ENCODE data around the gene CEP350. TPM values are rescaled to one million over a fixed set of nuclear protein-coding genes. Genes with fewer than 3 reads are reported as not detected.
"Not testable (repeated sequence)": the region's sequence is repeated elsewhere in the genome, so short reads cannot be mapped to it uniquely, and the experiment has no call there.

CEP350 gene
- total RNA-seq, 2 experiments from 2014 or later, result 59.3 to 65.1 TPM

DNA sequence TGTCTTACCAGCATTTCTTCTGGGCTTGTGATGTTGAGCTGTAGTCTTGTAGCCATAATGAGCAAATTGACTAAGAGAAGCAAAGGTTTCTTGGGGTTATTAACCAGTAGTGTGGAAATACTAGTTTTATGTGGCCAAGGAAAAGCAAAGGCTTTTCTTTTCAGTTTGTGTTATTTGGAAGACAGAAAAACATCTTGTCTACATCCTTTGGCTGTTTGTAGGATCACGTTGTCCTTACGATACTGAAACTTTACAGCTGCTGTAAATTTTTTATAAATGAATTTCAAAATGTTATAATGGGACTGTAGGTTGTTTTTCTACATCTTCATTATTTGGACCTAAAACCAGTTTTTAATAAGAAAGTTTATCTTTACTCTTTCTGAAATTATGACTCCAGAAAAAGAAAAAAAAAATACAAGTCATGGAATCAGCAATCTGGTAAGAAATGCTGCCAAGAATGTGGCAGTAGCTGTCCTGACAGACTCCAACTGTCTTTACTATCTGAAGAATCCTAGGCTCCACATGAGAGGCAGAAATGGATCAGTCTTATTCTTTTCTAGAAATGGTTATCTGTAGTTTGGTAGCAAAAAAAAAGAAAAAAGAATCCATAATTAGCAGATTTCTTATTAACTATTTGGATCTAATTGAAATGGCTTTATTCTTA lies 158.5 kb downstream of the CEP350 start:
- H3K9me3 Mint-ChIP-seq (ENCODE audit: insufficient read depth), result no peaks in the 10 kb centered on the region
- H3K27ac Mint-ChIP-seq, result no peak overlapping the region
- peaks cover 38% of the 10 kb centered on the region for H3K36me3 Mint-ChIP-seq (ENCODE audit: low read depth)
- DNase-seq (no peak), ATAC-seq (no peak)
- ChIA-PET CTCF (interaction anchor here (1.3 to 1.4 kb wide), 2 partner anchors 245 to 406 kb away, joined by 3 to 4 read pairs; no protein-coding TSS in a partner anchor), POLR2A (interaction anchor here (0.6 kb wide), 1 partner anchor 46 kb away, joined by 3 read pairs; no protein-coding TSS in a partner anchor)
- H3K4me3 Mint-ChIP-seq, result no peak overlapping the region
- peaks cover 3% of the 10 kb centered on the region for H3K4me1 Mint-ChIP-seq (ENCODE audit: low read depth)
- no peaks in the 10 kb centered on the region for H3K27me3 Mint-ChIP-seq (ENCODE audit: low read depth)

DNA sequence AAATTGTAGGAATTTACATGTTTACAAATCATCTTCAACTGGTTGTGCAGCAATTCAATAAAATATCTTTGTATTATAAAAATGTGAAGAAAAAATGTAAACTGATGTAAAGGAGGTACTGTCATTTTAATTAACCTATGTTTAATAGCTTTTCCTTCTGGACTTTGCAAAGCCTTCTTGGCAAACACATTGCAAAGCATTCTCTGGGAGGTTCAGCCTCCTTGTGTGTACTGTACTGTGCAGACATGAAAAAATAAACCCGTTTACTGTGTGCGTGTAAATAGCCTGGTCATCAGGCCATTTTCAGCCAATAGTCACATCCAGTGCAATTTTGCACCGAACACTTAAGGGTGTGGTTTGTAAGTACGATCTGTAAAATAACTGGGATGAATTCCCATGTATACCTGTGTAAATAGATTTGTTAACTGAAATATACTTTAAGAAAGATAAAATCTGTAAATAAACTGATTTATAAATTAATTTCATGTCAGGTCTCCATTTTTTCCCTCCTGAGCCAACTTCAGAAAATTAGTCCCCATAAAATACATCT lies 159.9 kb downstream of the CEP350 start:
- ChIA-PET POLR2A (no interaction called here), CTCF (interaction anchor here (1.4 kb wide), 1 partner anchor 247 kb away, joined by 4 read pairs; no protein-coding TSS in a partner anchor)
- ATAC-seq (no peak), DNase-seq (no peak)
- Mint-ChIP-seq H3K36me3 (ENCODE audit: low read depth) (peaks cover 35% of the 10 kb centered on the region), H3K27me3 (ENCODE audit: low read depth) (no peaks in the 10 kb centered on the region), H3K4me1 (ENCODE audit: low read depth) (peaks cover 3% of the 10 kb centered on the region), H3K27ac (no peak overlapping the region), H3K4me3 (no peak overlapping the region), H3K9me3 (ENCODE audit: insufficient read depth) (no peaks in the 10 kb centered on the region)

- Mint-ChIP-seq H3K9me3 (ENCODE audit: insufficient read depth) (no peaks in the 10 kb centered on the region), H3K27ac (no peak overlapping the region), H3K36me3 (ENCODE audit: low read depth) (peaks cover 17% of the 10 kb centered on the region), H3K4me3 (no peak overlapping the region), H3K27me3 (ENCODE audit: low read depth) (peaks cover 2% of the 10 kb centered on the region), H3K4me1 (ENCODE audit: low read depth) (peaks cover 3% of the 10 kb centered on the region)
- no peak for DNase-seq
- no peak for ATAC-seq
- POLR2A ChIA-PET, result no interaction called here
- CTCF ChIA-PET, result no interaction called here
These were observed 162.6 kb downstream of the CEP350 start for GRCh38 chr1:180116964-180117763.

DNA sequence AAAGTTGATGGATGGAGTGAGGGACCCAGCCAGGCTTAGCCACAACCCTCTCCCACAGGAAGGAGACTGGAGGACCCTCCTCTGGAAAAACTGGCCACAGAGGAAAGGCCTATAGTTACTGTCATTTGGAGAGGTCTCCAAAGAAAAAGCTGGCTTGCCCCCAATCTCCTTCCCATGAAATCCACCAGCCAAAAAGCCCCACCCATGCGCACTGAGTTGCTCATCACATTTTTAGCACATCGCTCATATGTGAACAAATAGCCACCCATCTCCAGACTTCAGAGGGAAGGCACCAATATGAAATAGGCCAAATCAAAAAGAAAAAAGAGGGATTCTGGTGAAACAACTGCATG lies 163.1 kb downstream of the CEP350 start:
- CTCF ChIA-PET, result no interaction called here
- Mint-ChIP-seq H3K27ac (no peak overlapping the region), H3K36me3 (ENCODE audit: low read depth) (peaks cover 12% of the 10 kb centered on the region), H3K4me3 (no peak overlapping the region), H3K9me3 (ENCODE audit: insufficient read depth) (no peaks in the 10 kb centered on the region), H3K4me1 (ENCODE audit: low read depth) (no peaks in the 10 kb centered on the region), H3K27me3 (ENCODE audit: low read depth) (peaks cover 2% of the 10 kb centered on the region)
- DNase-seq, result no peak
- no peak for ATAC-seq
- POLR2A ChIA-PET, result no interaction called here

GRCh38 chr1:180119837-180120236 lies 165.2 kb downstream of the CEP350 start:
- POLR2A ChIA-PET, result interaction anchor here (0.7 kb wide), 1 partner anchor 9 kb away, joined by 3 read pairs; no protein-coding TSS in a partner anchor
- peaks cover 7% of the 10 kb centered on the region for H3K36me3 Mint-ChIP-seq (ENCODE audit: low read depth)
- CTCF ChIA-PET, result interaction anchor here (0.9 kb wide), 1 partner anchor 59 kb away, joined by 3 read pairs; no protein-coding TSS in a partner anchor

DNA sequence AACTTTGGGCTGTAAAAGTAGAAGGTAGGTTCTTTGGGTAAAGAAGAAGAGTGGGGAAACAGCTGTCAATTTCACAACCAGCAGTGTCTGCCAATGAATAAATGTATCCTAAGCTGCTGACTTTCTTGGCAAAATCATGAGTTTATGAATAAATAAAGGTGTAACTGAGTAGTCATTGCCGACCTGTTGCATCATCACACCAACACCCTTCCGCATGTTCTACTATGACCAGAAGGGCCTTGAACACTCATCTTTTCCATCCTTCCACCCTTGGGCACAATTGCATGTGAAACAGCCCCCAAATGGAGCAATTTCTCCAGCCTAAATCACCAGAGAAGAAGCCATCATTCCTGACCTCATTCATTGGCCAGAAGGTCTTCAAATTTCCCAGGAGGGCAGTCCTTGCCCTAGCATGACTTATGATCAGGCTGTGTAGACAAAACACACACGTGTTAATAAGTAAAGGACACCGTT lies 168.9 kb downstream of the CEP350 start:
- Mint-ChIP-seq H3K27me3 (ENCODE audit: low read depth) (peaks cover 2% of the 10 kb centered on the region), H3K4me3 (no peak overlapping the region), H3K36me3 (ENCODE audit: low read depth) (no peaks in the 10 kb centered on the region), H3K9me3 (ENCODE audit: insufficient read depth) (no peaks in the 10 kb centered on the region), H3K27ac (no peak overlapping the region), H3K4me1 (ENCODE audit: low read depth) (peaks cover 5% of the 10 kb centered on the region)
- CTCF ChIA-PET, result interaction anchor here (1.7 kb wide), 1 partner anchor 45 kb away, joined by 4 read pairs; no protein-coding TSS in a partner anchor
- no peak for ATAC-seq
- POLR2A ChIA-PET, result no interaction called here
- no peak for DNase-seq

More at GRCh38 chr1:180119837-180120236, 165.2 kb downstream of the CEP350 start:
- H3K4me3 Mint-ChIP-seq, result no peak overlapping the region
- DNase-seq (no peak), ATAC-seq (no peak)
- H3K27me3 Mint-ChIP-seq (ENCODE audit: low read depth), result peaks cover 2% of the 10 kb centered on the region
- H3K4me1 Mint-ChIP-seq (ENCODE audit: low read depth), result no peaks in the 10 kb centered on the region
- no peaks in the 10 kb centered on the region for H3K9me3 Mint-ChIP-seq (ENCODE audit: insufficient read depth)
- no peak overlapping the region for H3K27ac Mint-ChIP-seq

DNA sequence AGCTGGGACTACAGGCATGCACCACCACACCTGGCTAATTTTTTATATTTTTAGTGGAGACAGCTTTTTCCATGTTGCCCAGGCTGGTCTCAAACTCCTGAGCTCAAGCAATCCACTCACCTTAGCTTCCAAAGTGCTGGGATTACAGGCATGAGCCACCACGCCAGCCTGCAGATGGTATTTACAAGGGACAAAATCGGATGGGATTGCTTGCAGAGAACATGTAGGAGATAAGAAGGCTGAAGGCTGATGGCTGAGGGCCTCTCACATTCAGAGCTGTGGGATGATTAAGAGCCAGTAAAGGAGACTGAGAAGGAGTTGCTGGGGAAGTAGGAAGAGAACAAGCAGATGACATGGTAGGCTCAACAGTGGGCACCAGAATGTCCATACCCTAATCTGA lies 176.0 kb downstream of the CEP350 start:
- peaks cover 12% of the 10 kb centered on the region for H3K4me1 Mint-ChIP-seq (ENCODE audit: low read depth)
- no peaks in the 10 kb centered on the region for H3K9me3 Mint-ChIP-seq (ENCODE audit: insufficient read depth)
- H3K27ac Mint-ChIP-seq, result no peak overlapping the region
- no peak for ATAC-seq
- H3K27me3 Mint-ChIP-seq (ENCODE audit: low read depth), result peaks cover 10% of the 10 kb centered on the region
- POLR2A ChIA-PET, result no interaction called here
- no peak for DNase-seq
- H3K36me3 Mint-ChIP-seq (ENCODE audit: low read depth), result no peaks in the 10 kb centered on the region
- no peak overlapping the region for H3K4me3 Mint-ChIP-seq
- CTCF ChIA-PET, result no interaction called here

DNA sequence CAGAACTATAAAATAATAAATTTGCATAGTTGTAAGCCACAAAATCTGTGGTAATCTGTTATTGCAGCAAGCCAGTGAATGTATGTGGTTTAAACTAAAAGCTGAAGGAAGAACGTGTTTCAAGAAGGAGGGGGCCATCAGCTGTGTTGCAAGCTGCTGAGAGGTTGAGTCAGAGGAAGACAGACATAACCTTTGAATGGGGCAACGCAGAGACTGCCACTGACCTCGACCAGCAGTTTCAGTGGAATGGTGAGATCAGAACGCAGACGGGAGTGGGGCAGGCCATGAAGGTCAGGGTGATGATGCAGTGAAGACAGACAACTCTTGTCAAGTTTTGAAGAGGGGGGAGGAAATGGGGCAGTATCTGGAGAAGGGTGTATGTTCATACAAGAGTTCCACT lies 176.9 kb downstream of the CEP350 start:
- Mint-ChIP-seq H3K27me3 (ENCODE audit: low read depth) (peaks cover 16% of the 10 kb centered on the region), H3K4me3 (no peak overlapping the region), H3K4me1 (ENCODE audit: low read depth) (peaks cover 12% of the 10 kb centered on the region), H3K27ac (no peak overlapping the region), H3K36me3 (ENCODE audit: low read depth) (no peaks in the 10 kb centered on the region), H3K9me3 (ENCODE audit: insufficient read depth) (no peaks in the 10 kb centered on the region)
- ChIA-PET POLR2A (no interaction called here), CTCF (interaction anchor here (1.0 kb wide), 1 partner anchor 37 kb away, joined by 4 read pairs; no protein-coding TSS in a partner anchor)
- peak; percentile 36 for ATAC-seq
- no peak for DNase-seq

DNA sequence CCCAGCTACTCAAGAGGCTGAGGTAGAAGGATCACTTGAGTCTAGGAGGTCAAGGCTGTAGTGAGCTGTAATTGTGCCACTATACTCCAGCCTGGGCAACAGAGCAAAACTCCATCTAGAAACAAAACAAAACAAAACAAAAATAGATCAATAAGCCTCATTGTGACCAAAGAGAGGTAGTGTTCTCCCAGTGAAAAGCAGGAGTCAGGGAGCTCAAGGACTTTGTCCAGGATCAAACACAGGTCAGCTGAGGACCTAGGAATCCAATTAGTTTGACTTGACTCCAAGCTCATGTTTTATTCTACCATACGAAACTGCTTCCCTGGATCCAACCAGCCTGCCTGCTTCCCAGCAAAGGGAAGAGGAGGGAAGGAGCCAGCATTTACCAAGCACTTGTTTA lies 178.6 kb downstream of the CEP350 start:
- CTCF ChIA-PET, result no interaction called here
- H3K9me3 Mint-ChIP-seq (ENCODE audit: insufficient read depth), result no peaks in the 10 kb centered on the region
- ATAC-seq (no peak), DNase-seq (no peak)
- no peak overlapping the region for H3K27ac Mint-ChIP-seq
- no peak overlapping the region for H3K4me3 Mint-ChIP-seq
- peaks cover 7% of the 10 kb centered on the region for H3K4me1 Mint-ChIP-seq (ENCODE audit: low read depth)
- POLR2A ChIA-PET, result no interaction called here
- H3K27me3 Mint-ChIP-seq (ENCODE audit: low read depth), result peaks cover 25% of the 10 kb centered on the region
- no peaks in the 10 kb centered on the region for H3K36me3 Mint-ChIP-seq (ENCODE audit: low read depth)

DNA sequence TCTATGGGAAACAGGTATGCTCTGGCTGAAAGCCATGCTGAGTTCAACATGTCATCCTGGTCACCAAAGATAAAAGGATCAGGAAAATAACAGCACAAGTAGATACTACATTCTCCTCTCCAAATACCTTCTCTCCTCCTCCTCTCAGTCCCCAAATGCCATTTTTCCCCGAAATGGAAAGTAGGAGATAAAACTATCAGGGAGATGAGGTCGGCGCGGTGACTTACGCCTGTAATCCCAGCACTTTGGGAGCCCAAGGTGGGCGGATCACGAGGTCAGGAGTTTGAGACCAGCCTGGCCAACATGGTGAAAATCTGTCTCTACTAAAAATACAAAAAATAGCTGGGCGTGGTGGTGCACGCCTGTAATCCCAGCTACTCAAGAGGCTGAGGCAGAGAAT lies 179.1 kb downstream of the CEP350 start:
- DNase-seq; H3K4me1 Mint-ChIP-seq (ENCODE audit: low read depth); H3K4me3 Mint-ChIP-seq; H3K36me3 Mint-ChIP-seq (ENCODE audit: low read depth); POLR2A ChIA-PET; H3K9me3 Mint-ChIP-seq (ENCODE audit: insufficient read depth); CTCF ChIA-PET; H3K27ac Mint-ChIP-seq; ATAC-seq: not testable (repeated sequence)
- H3K27me3 Mint-ChIP-seq (ENCODE audit: low read depth), result peaks cover 27% of the 10 kb centered on the region

DNA sequence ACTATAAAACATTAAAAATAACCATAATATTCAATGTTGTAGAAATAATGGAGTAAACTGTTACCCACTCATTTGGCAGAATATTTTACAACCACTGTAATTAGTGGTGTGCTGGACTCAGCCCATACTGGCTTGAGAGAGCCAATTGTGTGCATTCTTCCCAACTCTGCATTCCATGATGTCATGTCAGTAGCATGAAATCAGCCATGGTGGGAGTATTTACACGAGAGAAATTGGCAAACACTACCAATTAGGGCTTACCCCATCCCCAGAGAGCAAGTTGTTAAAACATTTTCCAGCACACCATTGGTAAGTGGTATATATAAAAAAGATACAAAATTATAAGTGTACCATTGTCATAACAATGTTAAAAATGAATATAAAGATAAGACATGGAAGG lies 180.9 kb downstream of the CEP350 start:
- ChIA-PET POLR2A (no interaction called here), CTCF (interaction anchor here (1.2 kb wide), 1 partner anchor 43 kb away, joined by 4 read pairs; no protein-coding TSS in a partner anchor)
- H3K27me3 Mint-ChIP-seq (ENCODE audit: low read depth), result peaks cover 27% of the 10 kb centered on the region
- no peak overlapping the region for H3K4me3 Mint-ChIP-seq
- peaks cover 7% of the 10 kb centered on the region for H3K4me1 Mint-ChIP-seq (ENCODE audit: low read depth)
- no peaks in the 10 kb centered on the region for H3K9me3 Mint-ChIP-seq (ENCODE audit: insufficient read depth)
- no peak overlapping the region for H3K27ac Mint-ChIP-seq
- DNase-seq, result no peak
- H3K36me3 Mint-ChIP-seq (ENCODE audit: low read depth), result no peaks in the 10 kb centered on the region
- ATAC-seq, result no peak
